CD14-positive monocyte (primary cell): ENCODE measurements around the gene PSMD5. TPM values are rescaled to one million over a fixed set of nuclear protein-coding genes. Genes with fewer than 3 reads are reported as not detected.

Experiments
- DNase-seq, 3 donors: peaks; one replicate each; pipeline ENCODE4 v3.0.0-alpha.2; 2011 to 2022
- H2AFZ ChIP-seq: 2 replicates; pipeline ENCODE4 v1.6.0; 2012; ENCODE audit warnings: mild to moderate bottlenecking, low read depth, low read length, inconsistent platforms; ENCODE audit not compliant: insufficient read depth, poor library complexity, severe bottlenecking
- H3K27ac ChIP-seq, 2 donors: 1 replicate in 1 of 2; 2 replicates in 1 of 2; pipeline ENCODE4 v1.5.1; 2012 to 2013; ENCODE audit warnings: low read length in 2 of 2, control low read depth in 1 of 2, inconsistent platforms in 1 of 2, low read depth in 1 of 2, mild to moderate bottlenecking in 1 of 2
- H3K27me3 ChIP-seq, 2 donors: one replicate each; pipeline versions ENCODE4 v1.6.0 to v1.6.1; 2011 to 2013; ENCODE audit warnings: low read length in 2 of 2; ENCODE audit not compliant: control insufficient read depth in 2 of 2, insufficient read depth in 2 of 2
- H3K36me3 ChIP-seq, 2 donors: replicated peaks in 1 of 2; 1 replicate in 1 of 2; 2 replicates in 1 of 2; pipeline versions ENCODE4 v1.5.1 to v1.6.1; 2012 to 2013; ENCODE audit warnings: low read length in 2 of 2, control low read depth in 1 of 2, inconsistent platforms in 1 of 2, mild to moderate bottlenecking in 1 of 2; ENCODE audit not compliant: insufficient read depth in 2 of 2, control insufficient read depth in 1 of 2
- H3K4me1 ChIP-seq, 2 donors: 1 replicate in 1 of 2; 2 replicates in 1 of 2; pipeline versions ENCODE4 v1.5.1 to v1.6.1; 2012 to 2013; ENCODE audit warnings: low read length in 2 of 2, control low read depth in 1 of 2, inconsistent platforms in 1 of 2, mild to moderate bottlenecking in 1 of 2, moderate library complexity in 1 of 2; ENCODE audit not compliant: insufficient read depth in 2 of 2, control insufficient read depth in 1 of 2
- H3K4me2 ChIP-seq: replicated peaks from 2 replicates; pipeline ENCODE3; 2012; ENCODE audit warnings: low read length, moderate library complexity, mild to moderate bottlenecking; ENCODE audit not compliant: poor library complexity, severe bottlenecking; ENCODE audit errors: extremely low read depth
- H3K4me3 ChIP-seq, 3 experiments: fragments of 200-600 bp in 1 of 3; sonication (generic) in 1 of 3; replicated peaks in 1 of 3; 1 replicate in 2 of 3; 2 replicates in 1 of 3; pipeline ENCODE4 v1.5.1; 2011 to 2013; ENCODE audit warnings: low read length in 3 of 3, mild to moderate bottlenecking in 3 of 3, control low read depth in 2 of 3, low read depth in 2 of 3, inconsistent platforms in 1 of 3, moderate library complexity in 1 of 3
- H3K79me2 ChIP-seq: 2 replicates; pipeline ENCODE4 v1.6.0; 2012; ENCODE audit warnings: mild to moderate bottlenecking, control low read depth, inconsistent platforms, low read length, moderate library complexity; ENCODE audit not compliant: insufficient read depth
- H3K9ac ChIP-seq: 2 replicates; pipeline ENCODE4 v1.6.0; 2017; ENCODE audit warnings: low read length, mild to moderate bottlenecking; ENCODE audit not compliant: insufficient read depth, poor library complexity, severe bottlenecking
- H3K9me3 ChIP-seq, 2 donors: replicated peaks in 1 of 2; 1 replicate in 1 of 2; 2 replicates in 1 of 2; pipeline versions ENCODE4 v1.5.1 to v1.6.1; 2012 to 2013; ENCODE audit warnings: low read length in 2 of 2, control low read depth in 1 of 2; ENCODE audit not compliant: control insufficient read depth in 1 of 2, insufficient read depth in 1 of 2
- H4K20me1 ChIP-seq: 2 replicates; pipeline ENCODE4 v1.6.0; 2012; ENCODE audit warnings: mild to moderate bottlenecking, low read length, control low read depth, moderate library complexity; ENCODE audit not compliant: insufficient read depth
- H3K27ac Mint-ChIP-seq, 7 donors: one replicate each; pipeline ENCODE4 v1.8.0; 2020; ENCODE audit warnings: mild to moderate bottlenecking in 7 of 7, mixed read lengths in 7 of 7, moderate library complexity in 6 of 7, inconsistent platforms in 2 of 7
- H3K27me3 Mint-ChIP-seq, 3 donors: one replicate each; pipeline ENCODE4 v1.8.0; 2021 to 2022; ENCODE audit warnings: low read depth in 3 of 3, mild to moderate bottlenecking in 3 of 3, mixed read lengths in 3 of 3, moderate library complexity in 3 of 3, inconsistent platforms in 1 of 3
- H3K36me3 Mint-ChIP-seq, 2 donors: one replicate each; pipeline ENCODE4 v1.8.0; 2020; ENCODE audit warnings: mixed read lengths in 2 of 2, inconsistent platforms in 1 of 2, mild to moderate bottlenecking in 1 of 2
- H3K4me1 Mint-ChIP-seq: one replicate; pipeline ENCODE4 v1.8.0; 2020; ENCODE audit warnings: mild to moderate bottlenecking, mixed read lengths
- H3K4me3 Mint-ChIP-seq, 2 donors: one replicate each; pipeline ENCODE4 v1.8.0; 2020; ENCODE audit warnings: mild to moderate bottlenecking in 2 of 2, mixed read lengths in 2 of 2, moderate library complexity in 1 of 2
- H3K9me3 Mint-ChIP-seq, 7 donors: one replicate each; pipeline ENCODE4 v1.8.0; 2020 to 2022; ENCODE audit warnings: mixed read lengths in 7 of 7, mild to moderate bottlenecking in 6 of 7, moderate library complexity in 6 of 7, inconsistent platforms in 2 of 7
- CTCF ChIP-seq: fragments of 200-600 bp; IDR thresholded peaks from one replicate; pipeline ENCODE4 v1.8.0; 2022; ENCODE audit warnings: antibody characterized with exemption, mild to moderate bottlenecking
- WGBS: methylation state at CpG from one replicate; pipeline ENCODE4 v1.1.5; 2013; ENCODE audit warnings: missing lambda C conversion rate; ENCODE audit not compliant: insufficient coverage; 5-methylcytosine and 5-hydroxymethylcytosine counted together
- intact Hi-C, 2 donors: fragments of 100-400 bp; cut with micrococcal nuclease; formaldehyde crosslinking; loops; one replicate each; pipeline versions ENCODE4 v1.15.0 to v1.15.1; 2023
- polyA plus RNA-seq, 3 donors: library from polyadenylated mRNA; depleted of rRNA in 1 of 3; unstranded in 2 of 3; stranded (reverse) in 1 of 3; fragments of 300-500 nt in 2 of 3; fragments of >200 nt in 1 of 3; fragmentation: Illumina TruSeq in 2 of 3; gene quantifications; 1 replicate in 2 of 3; 2 replicates in 1 of 3; pipeline ENCODE4 v1.2.3, GENCODE V29; 2012 to 2021

PSMD5 gene
- polyA plus RNA-seq, 3 donors = 10.0 to 20.9 (median 10.7) TPM

- no peak overlapping the region for H3K4me3 ChIP-seq
- H3K27me3 ChIP-seq = no peaks in the 10 kb centered on the region
- no peak overlapping the region for H3K9ac ChIP-seq
- peaks cover 0 to 2% (median 0%) of the 10 kb centered on the region in 3 donors for H3K27me3 Mint-ChIP-seq
- H3K79me2 ChIP-seq = peaks cover 53% of the 10 kb centered on the region
- no peak overlapping the region for H3K4me3 Mint-ChIP-seq
- H3K9me3 ChIP-seq = no peaks in the 10 kb centered on the region
- H3K36me3 Mint-ChIP-seq = peaks cover 36 to 45% of the 10 kb centered on the region in 2 donors
- H3K9me3 Mint-ChIP-seq = peaks cover 0 to 2% (median 0%) of the 10 kb centered on the region in 7 donors
- H3K4me1 Mint-ChIP-seq = peaks cover 55% of the 10 kb centered on the region
- H3K27ac ChIP-seq = peak overlapping the region in 1 of 2 donors; percentile 85
- no peak overlapping the region for H2AFZ ChIP-seq
- no peak for DNase-seq
- peaks cover 39 to 43% of the 10 kb centered on the region in 2 donors for H3K4me1 ChIP-seq
- no peaks in the 10 kb centered on the region for H4K20me1 ChIP-seq
- H3K4me2 ChIP-seq = peak overlapping the region; percentile 83
- 97% methylated on average over 6 of the region's 10 CpGs for whole genome bisulfite sequencing
- H3K36me3 ChIP-seq = peaks cover 16 to 34% of the 10 kb centered on the region in 2 donors
- intact Hi-C loops = loop anchor here in 1 of 2 donors (5.0 kb wide), 1 partner anchor 53 kb away; the partner anchor contains the start of gene TRAF1
- H3K27ac Mint-ChIP-seq = peak overlapping the region; percentile 11 to 95 (median 69)
- no peak for TF ChIP-seq CTCF
These were observed 31.8 kb upstream of the PSMD5 start for GRCh38 chr9:120874226-120875194.

- Histone ChIP-seq H3K4me3 (no peak overlapping the region), H3K4me2 (no peak overlapping the region), H3K27me3 (no peaks in the 10 kb centered on the region), H3K36me3 (peaks cover 16 to 34% of the 10 kb centered on the region in 2 donors), H3K4me1 (peaks cover 39 to 46% of the 10 kb centered on the region in 2 donors), H2AFZ (no peak overlapping the region), H3K9ac (no peak overlapping the region), H3K27ac (peak overlapping the region in 1 of 2 donors; percentile 85), H3K9me3 (no peaks in the 10 kb centered on the region), H4K20me1 (no peaks in the 10 kb centered on the region), H3K79me2 (peaks cover 49% of the 10 kb centered on the region)
- Mint-ChIP-seq H3K27me3 (peaks cover 0 to under 1% (median 0%) of the 10 kb centered on the region in 3 donors), H3K27ac (peak overlapping the region in 4 of 7 donors; percentile 67 to 95 (median 68)), H3K4me3 (no peak overlapping the region), H3K36me3 (peaks cover 36 to 45% of the 10 kb centered on the region in 2 donors), H3K4me1 (peaks cover 52% of the 10 kb centered on the region), H3K9me3 (no peaks in the 10 kb centered on the region)
- intact Hi-C loops = no loop called here
- no peak for TF ChIP-seq CTCF
- no peak for DNase-seq
- WGBS = 94% methylated on average over 3 of the region's 4 CpGs
These were observed 30.8 kb upstream of the PSMD5 start for GRCh38 chr9:120873512-120873911.
